ENCODE data around the gene SPNS2. TPM values are rescaled to one million over a fixed set of nuclear protein-coding genes. Genes with fewer than 3 reads are reported as not detected.

The SPNS2 gene
- total and polyA plus RNA-seq, 2 of the 8 experiments (the other 6 are each of a cell fraction or from before 2014, with no cell fraction given), result 1.2 to 1.5 TPM

GRCh38 chr17:4499431-4500190 is 930 bp downstream of the SPNS2 start (continued):
- TF ChIP-seq HDAC6 (IDR thresholded peaks at IDR 0.05; ENCODE audit: low read depth, low read length) (no peak), NRF1 (IDR thresholded peaks at IDR 0.05; ENCODE audit: low read depth, low read length) (no peak), MAFK (IDR thresholded peaks at IDR 0.05; ENCODE audit: low read depth, low read length) (no peak), USF2 (IDR thresholded peaks at IDR 0.05; ENCODE audit: low read length) (no peak), EZH2 (IDR thresholded peaks at IDR 0.05; ENCODE audit: low read depth, low read length, severe bottlenecking) (peak; percentile 71), POU5F1 (IDR thresholded peaks at IDR 0.05; ENCODE audit: low read depth, low read length) (no peak), SP1 (IDR thresholded peaks at IDR 0.05; ENCODE audit: low read depth, low read length) (no peak), CBX5 (IDR thresholded peaks at IDR 0.05; ENCODE audit: low read depth, low read length) (no peak), KDM5A (IDR thresholded peaks at IDR 0.05; ENCODE audit: low read length) (no peak), EP300 (IDR thresholded peaks at IDR 0.05; ENCODE audit: borderline replicate concordance in 1 of 2, low read depth in 2 of 2, low read length in 2 of 2) (no peak), KDM4A (IDR thresholded peaks at IDR 0.05; ENCODE audit: low read depth, low read length, severe bottlenecking) (peak; percentile 57), GTF2F1 (IDR thresholded peaks at IDR 0.05; ENCODE audit: borderline replicate concordance, low read depth, low read length) (no peak), CEBPB (IDR thresholded peaks at IDR 0.05; ENCODE audit: low read depth, low read length) (no peak), E2F6 (IDR thresholded peaks at IDR 0.05) (no peak), CHD1 (IDR thresholded peaks at IDR 0.05; ENCODE audit: low read depth, low read length) (no peak), TBP (IDR thresholded peaks at IDR 0.05; ENCODE audit: low read depth, low read length) (0 out of 2 replicates have a peak, but pooled peaks have one; percentile 6), CTCF (IDR thresholded peaks at IDR 0.05; ENCODE audit: control extremely low read depth in 1 of 3, insufficient read depth in 1 of 3, low read depth in 1 of 3, low read length in 3 of 3) (no peak), POLR2AphosphoS5 (IDR thresholded peaks at IDR 0.05; ENCODE audit: low read depth, low read length) (no peak), TAF1 (IDR thresholded peaks at IDR 0.05; ENCODE audit: low read depth, low read length) (no peak), KDM1A (IDR thresholded peaks at IDR 0.05; ENCODE audit: borderline replicate concordance, low read length) (no peak)
